Subcutaneous abdominal adipose tissue (tissue), 5 donors: ENCODE results near the gene F2RL1.
"Not testable (repeated sequence)": the region's sequence is repeated elsewhere in the genome, so short reads cannot be mapped to it uniquely, and the experiment has no call there.

Source experiments
- H3K27ac ChIP-seq: one replicate; pipeline ENCODE4 v1.7.0; 2013; ENCODE audit warnings: low read depth, mild to moderate bottlenecking, inconsistent platforms, low read length, moderate library complexity
- H3K27me3 ChIP-seq, 5 donors: one replicate each; pipeline ENCODE4 v1.7.0; 2013; ENCODE audit warnings: low read length in 5 of 5, inconsistent platforms in 1 of 5; ENCODE audit not compliant: control insufficient read depth in 5 of 5, insufficient read depth in 4 of 5
- H3K36me3 ChIP-seq, 5 donors: one replicate each; pipeline ENCODE4 v1.7.0; 2013; ENCODE audit warnings: low read length in 5 of 5; ENCODE audit not compliant: control insufficient read depth in 5 of 5, insufficient read depth in 5 of 5
- H3K4me1 ChIP-seq, 5 donors: one replicate each; pipeline ENCODE4 v1.7.0; 2013; ENCODE audit warnings: low read length in 5 of 5, mild to moderate bottlenecking in 3 of 5, moderate library complexity in 1 of 5; ENCODE audit not compliant: control insufficient read depth in 5 of 5, insufficient read depth in 5 of 5
- H3K4me3 ChIP-seq, 5 donors: one replicate each; pipeline ENCODE4 v1.7.0; 2013; ENCODE audit warnings: low read length in 5 of 5, low read depth in 1 of 5
- H3K9ac ChIP-seq, 5 donors: one replicate each; pipeline ENCODE4 v1.7.0; 2013; ENCODE audit warnings: low read length in 5 of 5, mild to moderate bottlenecking in 4 of 5, moderate library complexity in 3 of 5
- H3K9me3 ChIP-seq, 5 donors: one replicate each; pipeline ENCODE4 v1.7.0; 2013; ENCODE audit warnings: low read length in 5 of 5; ENCODE audit not compliant: control insufficient read depth in 5 of 5
- donor health status: healthy.
- donor health status: healthy.
- donor health status: healthy.
- donor health status: healthy.
- donor health status: healthy.

F2RL1 gene

GRCh38 chr5:76789275-76789674 is 29.6 kb upstream of the F2RL1 start:
- H3K4me3 ChIP-seq, H3K9me3 ChIP-seq, H3K27me3 ChIP-seq, H3K36me3 ChIP-seq, H3K27ac ChIP-seq, H3K9ac ChIP-seq: not testable (repeated sequence)
- H3K4me1 ChIP-seq: peaks cover 4 to 39% (median 12%) of the 10 kb centered on the region in 5 donors

- no peak overlapping the region for H3K4me3 ChIP-seq
- H3K4me1 ChIP-seq: peaks cover 4 to 39% (median 12%) of the 10 kb centered on the region in 5 donors
- H3K27ac ChIP-seq: peak overlapping the region; percentile 42
- H3K9ac ChIP-seq: peak overlapping the region in 1 of 5 donors; percentile 11
- no peaks in the 10 kb centered on the region for H3K9me3 ChIP-seq
- no peaks in the 10 kb centered on the region for H3K36me3 ChIP-seq
- H3K27me3 ChIP-seq: no peaks in the 10 kb centered on the region
Measured at GRCh38 chr5:76789991-76790581, 28.7 kb upstream of the F2RL1 start.

DNA sequence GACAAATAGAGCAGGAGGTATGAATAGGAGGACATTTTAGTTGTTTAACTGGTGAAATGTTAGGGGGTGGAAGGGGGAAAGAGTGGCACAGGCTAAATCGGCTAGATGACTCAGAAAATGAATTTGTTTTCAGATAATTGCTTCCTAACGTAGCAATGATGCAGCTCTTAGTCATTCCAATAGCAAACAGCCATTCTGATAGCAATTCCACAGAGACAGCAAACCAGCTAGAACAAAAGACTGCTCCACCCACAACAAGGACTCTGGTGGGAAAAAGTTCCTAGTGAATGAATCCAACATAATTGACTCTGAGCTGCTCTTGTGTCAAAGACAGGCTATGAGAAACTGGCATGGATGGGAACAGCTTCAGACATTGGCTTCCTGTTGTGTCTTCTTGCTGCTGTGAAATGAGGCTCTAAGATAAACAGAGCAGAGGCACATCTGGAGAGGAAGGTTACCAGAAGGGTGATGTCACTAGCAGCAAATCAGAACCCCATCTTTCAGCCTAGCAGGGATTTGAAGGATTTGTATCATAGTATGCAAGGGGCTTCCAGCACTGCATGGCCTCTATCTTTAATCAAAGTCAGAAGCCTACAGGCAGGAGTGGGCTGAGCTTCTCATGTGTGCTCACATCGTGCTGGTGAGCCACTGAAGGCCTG is 28.1 kb upstream of the F2RL1 start:
- peak overlapping the region; percentile 55 for H3K27ac ChIP-seq
- H3K9ac ChIP-seq: peak overlapping the region in 1 of 5 donors; percentile 11

DNA sequence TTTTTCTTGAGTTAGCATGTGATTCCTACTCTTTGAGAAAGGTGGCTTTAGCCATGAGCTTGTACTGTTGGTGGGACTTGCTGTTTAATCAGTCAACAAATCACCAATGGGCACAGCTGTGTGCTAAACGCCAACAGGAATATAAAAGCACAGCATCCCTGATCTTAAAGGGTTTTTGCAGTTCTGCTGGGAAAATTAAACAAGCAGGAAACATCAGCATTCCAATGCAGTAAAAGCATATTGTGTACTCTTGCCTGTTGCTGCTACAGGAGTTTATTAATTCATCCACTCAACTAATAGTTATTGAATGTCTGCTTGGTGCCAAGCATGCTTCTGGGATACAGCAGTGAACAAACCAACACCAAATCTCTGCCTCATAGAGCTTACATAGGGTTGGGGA is 27.4 kb upstream of the F2RL1 start:
- no peak overlapping the region for H3K4me3 ChIP-seq
- H3K4me1 ChIP-seq: peaks cover 4 to 39% (median 12%) of the 10 kb centered on the region in 5 donors
- H3K27me3 ChIP-seq: no peaks in the 10 kb centered on the region
- no peaks in the 10 kb centered on the region for H3K36me3 ChIP-seq
- H3K27ac ChIP-seq: peak overlapping the region; percentile 55
- H3K9me3 ChIP-seq: no peaks in the 10 kb centered on the region
- no peak overlapping the region for H3K9ac ChIP-seq

More for the DNA sequence above, 28.1 kb upstream of the F2RL1 start:
- Histone ChIP-seq H3K4me3 (no peak overlapping the region), H3K9me3 (no peaks in the 10 kb centered on the region), H3K27me3 (no peaks in the 10 kb centered on the region), H3K4me1 (peaks cover 4 to 39% (median 12%) of the 10 kb centered on the region in 5 donors), H3K36me3 (no peaks in the 10 kb centered on the region)

DNA sequence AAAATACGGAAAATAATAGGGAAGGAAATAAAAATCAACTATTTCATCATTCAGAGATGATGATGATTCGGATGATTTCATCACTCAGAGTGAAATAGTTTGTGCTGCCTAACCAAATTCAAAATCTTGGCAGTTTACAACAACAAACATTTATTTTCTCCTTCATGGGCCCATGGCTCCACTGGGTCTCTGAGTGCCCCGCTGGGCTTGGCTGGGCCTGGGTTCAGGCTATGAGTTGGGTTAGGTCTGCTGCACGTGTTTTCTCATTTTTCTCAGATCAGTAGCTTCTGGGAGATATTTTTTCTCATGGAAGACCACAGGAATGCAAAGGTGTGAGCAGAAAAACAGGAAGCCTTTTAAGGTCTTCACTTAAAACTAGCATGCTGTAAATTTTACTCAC is 24.0 kb upstream of the F2RL1 start:
- H3K9ac ChIP-seq: no peak overlapping the region
- peaks cover 0 to 17% (median 9%) of the 10 kb centered on the region in 5 donors for H3K4me1 ChIP-seq
- no peaks in the 10 kb centered on the region for H3K27me3 ChIP-seq
- H3K9me3 ChIP-seq: no peaks in the 10 kb centered on the region
- no peak overlapping the region for H3K4me3 ChIP-seq
- H3K36me3 ChIP-seq: no peaks in the 10 kb centered on the region
- no peak overlapping the region for H3K27ac ChIP-seq

DNA sequence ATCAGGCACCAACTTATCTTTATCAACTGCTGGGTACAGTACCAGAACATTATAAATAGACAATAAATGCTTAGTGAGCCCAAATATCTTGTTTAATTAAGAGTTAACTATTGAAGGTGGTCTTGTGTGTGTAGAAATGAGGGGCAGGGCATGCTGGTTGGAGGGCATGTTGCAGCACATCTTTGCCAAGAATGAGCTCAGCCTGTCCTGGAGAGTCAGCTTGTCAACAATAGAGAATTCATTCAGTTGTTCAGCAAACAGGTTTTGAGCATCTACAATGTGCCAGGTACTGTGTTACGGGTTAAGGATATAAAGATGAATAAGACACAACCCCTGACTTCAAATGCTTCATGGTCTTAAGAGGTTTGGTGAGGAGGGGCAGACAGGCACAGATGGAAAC is 19.2 kb upstream of the F2RL1 start:
- H3K27ac ChIP-seq: no peak overlapping the region
- no peak overlapping the region for H3K9ac ChIP-seq
- H3K4me1 ChIP-seq: peaks cover 0 to 2% (median 0%) of the 10 kb centered on the region in 5 donors
- no peak overlapping the region for H3K4me3 ChIP-seq
- no peaks in the 10 kb centered on the region for H3K27me3 ChIP-seq
- no peaks in the 10 kb centered on the region for H3K9me3 ChIP-seq
- H3K36me3 ChIP-seq: no peaks in the 10 kb centered on the region

- Histone ChIP-seq H3K27me3 (no peaks in the 10 kb centered on the region), H3K27ac (no peak overlapping the region), H3K9me3 (no peaks in the 10 kb centered on the region), H3K4me3 (no peak overlapping the region), H3K9ac (no peak overlapping the region), H3K36me3 (no peaks in the 10 kb centered on the region), H3K4me1 (peaks cover 0 to 2% (median 0%) of the 10 kb centered on the region in 5 donors)
Measured at GRCh38 chr5:76800579-76800978, 18.3 kb upstream of the F2RL1 start.

GRCh38 chr5:76801159-76801802 is 17.5 kb upstream of the F2RL1 start:
- Histone ChIP-seq H3K9me3 (no peaks in the 10 kb centered on the region), H3K9ac (no peak overlapping the region), H3K27me3 (no peaks in the 10 kb centered on the region), H3K36me3 (no peaks in the 10 kb centered on the region), H3K4me3 (no peak overlapping the region), H3K4me1 (peaks cover 0 to 2% (median 0%) of the 10 kb centered on the region in 5 donors), H3K27ac (no peak overlapping the region)

DNA sequence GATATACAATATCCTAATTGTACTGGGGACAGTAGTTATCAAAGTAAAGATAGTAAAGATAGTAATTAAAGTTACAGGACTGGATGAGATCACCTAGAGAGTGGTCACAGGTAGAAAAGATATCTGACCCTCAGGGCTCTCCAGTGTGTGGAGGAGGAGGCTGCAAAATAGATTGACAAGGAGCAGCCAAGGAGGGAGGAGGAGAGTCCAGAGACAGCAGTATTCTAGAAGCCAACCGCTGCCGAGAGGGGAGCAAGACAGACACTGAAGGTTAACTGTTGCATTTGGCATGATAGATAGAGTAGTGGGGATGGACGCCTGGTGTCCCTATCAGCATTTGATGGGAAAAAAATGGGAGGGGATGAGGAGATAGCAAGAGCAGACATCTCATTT is 17.0 kb upstream of the F2RL1 start:
- no peaks in the 10 kb centered on the region for H3K27me3 ChIP-seq
- H3K4me3 ChIP-seq: no peak overlapping the region
- H3K9ac ChIP-seq: no peak overlapping the region
- no peaks in the 10 kb centered on the region for H3K36me3 ChIP-seq
- H3K9me3 ChIP-seq: no peaks in the 10 kb centered on the region
- peaks cover 0 to 2% (median 0%) of the 10 kb centered on the region in 5 donors for H3K4me1 ChIP-seq
- H3K27ac ChIP-seq: no peak overlapping the region

GRCh38 chr5:76804266-76804665 is 14.6 kb upstream of the F2RL1 start:
- H3K4me1 ChIP-seq: peaks cover 0 to 2% (median 0%) of the 10 kb centered on the region in 5 donors
- no peak overlapping the region for H3K4me3 ChIP-seq
- H3K9me3 ChIP-seq: no peaks in the 10 kb centered on the region
- no peak overlapping the region for H3K27ac ChIP-seq
- no peaks in the 10 kb centered on the region for H3K36me3 ChIP-seq
- H3K9ac ChIP-seq: no peak overlapping the region
- no peaks in the 10 kb centered on the region for H3K27me3 ChIP-seq
